GM19023 (cell line): Measurements from ENCODE around the gene TMEM181.

Experiments
- ATAC-seq: cut with Tn5 transposase; IDR thresholded peaks from one replicate; pipeline ENCODE4 v1.9.1; 2021; ENCODE audit warnings: mild to moderate bottlenecking, moderate library complexity; ENCODE audit not compliant: unreplicated experiment

The TMEM181 gene

GRCh38 chr6:158680481-158680880, 120.6 kb downstream of the TMEM181 start:
- ATAC-seq, result no peak

GRCh38 chr6:158684311-158684710, 124.4 kb downstream of the TMEM181 start:
- ATAC-seq, result no peak

GRCh38 chr6:158684745-158685324, 124.9 kb downstream of the TMEM181 start:
- ATAC-seq, result no peak
